ENCODE data around the gene PTOV1.

GRCh38 chr19:49853852-49854377 lies 3.0 kb downstream of the PTOV1 start:
- no peak for TF ChIP-seq CTCF (IDR thresholded peaks at IDR 0.05)
- no peak for TF ChIP-seq POLR2AphosphoS5 (IDR thresholded peaks at IDR 0.05)

Data from prostate gland (tissue), 2 donors.